HG02642 (cell line): Measurements from ENCODE around the gene CPAMD8.

Experiments used
- ATAC-seq: cut with Tn5 transposase; IDR thresholded peaks from one replicate; pipeline ENCODE4 v1.9.1; 2021; ENCODE audit warnings: mild to moderate bottlenecking; ENCODE audit not compliant: unreplicated experiment, poor library complexity

The CPAMD8 gene

DNA sequence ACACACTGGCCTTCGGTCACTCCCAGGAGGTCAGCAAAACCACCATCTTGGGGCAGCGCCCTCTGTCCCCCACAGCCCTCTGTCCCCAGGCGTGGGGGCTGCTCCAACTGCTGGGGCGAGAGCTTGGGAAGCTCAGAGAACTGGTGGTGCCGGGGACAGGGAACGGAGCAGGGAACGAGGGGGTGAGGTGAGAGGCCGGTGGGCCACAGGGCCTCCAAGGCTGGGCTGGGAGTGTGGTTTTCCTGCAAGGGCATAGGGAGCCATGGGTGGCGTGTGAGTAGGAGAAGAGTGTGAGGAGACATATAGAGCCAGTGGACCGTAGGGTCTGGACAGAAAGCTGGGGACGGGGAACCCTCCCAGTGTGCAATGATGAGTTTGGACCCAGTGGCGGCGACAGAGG is 103.7 kb downstream of the CPAMD8 start:
- no peak for ATAC-seq

DNA sequence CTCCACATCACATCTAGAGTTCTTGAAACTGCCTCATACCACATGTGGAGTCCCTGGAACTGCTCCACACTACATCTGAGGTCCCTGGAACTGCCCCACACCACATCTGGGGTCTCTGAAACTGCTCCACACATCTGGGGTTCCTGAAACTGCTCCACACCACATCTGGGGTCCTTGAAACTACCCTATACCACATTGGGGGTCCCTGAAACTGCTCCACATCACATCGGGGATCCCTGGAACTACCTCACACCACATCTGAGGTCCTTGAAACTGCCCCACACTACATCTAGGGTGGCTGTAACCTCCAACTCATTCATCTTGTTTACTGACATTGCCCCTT is 104.0 kb downstream of the CPAMD8 start:
- no peak for ATAC-seq

DNA sequence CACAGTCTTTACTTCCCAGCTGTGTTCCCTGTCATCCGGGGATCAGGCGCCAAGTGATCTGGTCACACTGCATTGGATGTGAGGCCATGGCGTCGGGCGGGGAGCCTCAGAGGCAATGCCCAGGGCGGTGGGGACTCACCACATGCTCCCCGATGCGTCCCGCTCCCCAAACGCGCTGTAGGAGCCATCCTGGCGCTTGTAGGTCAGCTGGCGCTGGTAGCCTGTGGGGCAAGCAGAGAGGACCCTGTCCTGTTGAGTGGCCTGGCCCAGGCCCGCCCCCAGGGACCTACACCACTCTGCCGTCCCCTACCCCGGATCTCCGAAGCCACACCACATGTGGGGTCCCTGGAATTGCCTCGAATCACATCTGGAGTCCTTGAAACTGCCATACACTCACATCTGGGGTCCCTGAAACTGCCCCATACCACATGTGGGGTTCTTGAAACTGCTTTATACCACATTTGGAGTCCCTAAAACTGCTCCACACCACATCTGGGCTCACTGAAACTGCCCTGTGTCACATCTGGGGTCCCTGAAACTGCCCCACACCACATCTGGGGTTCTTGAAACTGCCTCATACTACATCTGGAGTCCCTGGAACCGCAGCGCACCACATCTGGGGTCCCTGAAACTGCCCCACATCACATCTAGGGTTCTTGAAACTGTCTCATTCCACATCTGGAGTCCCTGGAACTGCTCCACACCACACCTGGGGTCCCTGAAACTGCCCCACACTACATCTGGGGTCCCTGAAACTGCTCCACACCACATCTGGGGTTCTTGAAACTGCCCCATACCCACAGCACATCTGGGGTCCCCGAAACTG is 104.6 kb downstream of the CPAMD8 start:
- no peak for ATAC-seq

DNA sequence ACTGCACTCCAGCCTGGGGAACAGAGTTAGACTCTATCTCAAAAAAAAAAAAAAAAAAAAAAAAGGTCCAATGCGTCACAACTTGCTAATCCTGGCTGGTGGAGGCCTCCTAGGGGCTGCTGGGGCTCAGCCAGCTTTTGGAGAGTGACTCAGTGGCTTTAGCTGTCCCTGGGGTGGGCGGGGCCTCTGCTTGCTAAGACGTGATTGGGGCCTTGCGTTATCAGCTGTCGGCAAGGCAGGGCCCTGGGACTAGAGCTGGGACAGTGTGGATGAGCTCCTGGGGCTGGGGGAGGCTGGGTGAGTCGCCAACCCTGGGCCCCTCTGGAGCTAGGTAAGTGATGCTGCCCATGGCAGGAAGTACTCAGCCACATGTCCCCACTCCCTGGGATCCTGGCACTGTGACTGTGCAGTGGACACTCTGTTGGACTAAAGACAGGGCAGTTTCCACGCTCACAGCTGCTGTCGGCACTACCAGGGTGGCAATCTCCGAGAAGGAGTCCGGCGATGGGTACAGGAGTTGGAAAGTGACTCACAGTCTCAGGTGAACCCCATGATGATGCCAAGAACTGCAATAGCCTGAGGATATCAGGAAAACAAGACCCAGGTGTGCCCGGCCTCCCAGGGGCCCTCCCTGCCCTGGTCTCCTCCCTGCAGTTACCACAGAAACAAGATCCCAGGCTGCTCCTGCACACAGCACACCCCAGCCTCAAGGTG is 105.6 kb downstream of the CPAMD8 start:
- no peak for ATAC-seq

DNA sequence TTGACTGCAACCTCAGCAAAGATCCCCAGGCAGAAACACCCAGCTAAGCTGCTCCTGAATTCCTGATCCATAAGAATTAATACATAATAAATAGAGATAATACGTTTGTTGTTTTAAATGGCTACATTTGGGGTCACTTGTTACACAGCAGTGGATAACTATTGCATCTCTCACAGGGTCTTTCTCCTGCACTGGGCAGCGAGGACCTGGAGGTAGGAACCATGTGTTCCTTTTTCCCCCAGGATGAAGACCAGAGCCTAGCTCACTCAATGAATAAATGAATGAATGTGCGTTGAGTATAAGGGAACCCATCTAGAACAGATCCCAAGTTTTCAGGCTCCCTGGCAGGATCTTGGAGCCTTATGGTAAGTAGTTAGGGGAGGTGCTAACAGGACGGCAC is 107.1 kb downstream of the CPAMD8 start:
- ATAC-seq, result no peak

DNA sequence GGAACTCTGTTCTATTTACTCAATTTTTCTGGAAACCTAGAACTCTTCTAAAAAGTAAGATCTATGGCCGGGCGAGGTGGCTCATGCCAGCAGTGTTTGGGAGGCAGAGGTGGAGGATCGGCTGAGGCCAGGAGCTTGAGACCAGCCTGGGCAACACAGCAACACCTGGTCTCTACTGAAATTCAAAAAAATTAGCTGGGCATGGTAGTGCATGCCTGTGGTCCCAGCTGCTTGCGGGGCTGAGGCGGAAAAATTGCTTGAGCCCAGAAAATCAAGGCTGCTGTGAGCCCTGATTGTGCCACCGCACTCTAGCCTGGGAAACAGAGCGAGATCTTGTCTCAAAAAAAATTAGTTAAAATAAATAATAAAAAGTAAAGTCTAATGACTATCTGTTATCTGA is 109.2 kb downstream of the CPAMD8 start:
- ATAC-seq, result no peak

DNA sequence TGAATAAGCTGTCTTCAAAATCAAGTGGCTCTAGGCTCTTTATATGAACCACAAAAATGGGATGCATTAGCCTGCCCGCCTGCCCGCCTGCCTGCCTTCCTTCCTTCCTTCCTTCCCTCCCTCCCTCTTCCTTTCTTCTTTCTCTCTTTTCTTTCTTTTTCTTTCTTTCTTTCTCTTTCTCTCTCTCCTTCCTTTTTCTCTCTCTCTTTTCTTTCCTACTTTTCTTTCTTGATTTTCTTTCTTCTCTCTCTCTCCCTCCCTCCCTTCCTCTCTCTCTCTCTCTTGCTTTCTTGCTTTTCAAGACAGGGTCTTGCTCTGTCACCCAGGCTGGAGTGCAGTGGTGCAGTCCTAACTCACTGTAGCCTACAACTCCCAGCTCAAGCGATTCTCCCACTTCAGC is 110.9 kb downstream of the CPAMD8 start:
- no peak for ATAC-seq

DNA sequence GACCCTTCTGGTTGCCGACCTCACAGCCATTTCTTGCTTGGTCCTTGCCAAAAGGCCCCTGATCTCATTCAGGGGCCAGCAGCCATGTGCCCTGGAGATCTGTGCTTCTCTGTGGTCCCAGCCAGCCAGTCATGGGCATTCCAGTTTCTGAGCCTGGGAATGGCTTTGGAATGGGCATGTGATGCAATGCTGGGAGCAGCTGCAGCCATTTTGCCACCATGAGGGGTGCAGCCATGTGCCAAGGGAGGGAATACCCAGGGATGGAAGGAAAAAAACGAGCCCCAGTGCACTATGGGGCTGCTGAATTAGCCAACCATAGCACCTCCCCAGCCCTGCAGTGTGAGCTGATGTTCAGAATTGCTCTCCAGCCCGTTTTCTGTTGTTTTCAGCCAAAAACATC is 111.5 kb downstream of the CPAMD8 start:
- no peak for ATAC-seq

DNA sequence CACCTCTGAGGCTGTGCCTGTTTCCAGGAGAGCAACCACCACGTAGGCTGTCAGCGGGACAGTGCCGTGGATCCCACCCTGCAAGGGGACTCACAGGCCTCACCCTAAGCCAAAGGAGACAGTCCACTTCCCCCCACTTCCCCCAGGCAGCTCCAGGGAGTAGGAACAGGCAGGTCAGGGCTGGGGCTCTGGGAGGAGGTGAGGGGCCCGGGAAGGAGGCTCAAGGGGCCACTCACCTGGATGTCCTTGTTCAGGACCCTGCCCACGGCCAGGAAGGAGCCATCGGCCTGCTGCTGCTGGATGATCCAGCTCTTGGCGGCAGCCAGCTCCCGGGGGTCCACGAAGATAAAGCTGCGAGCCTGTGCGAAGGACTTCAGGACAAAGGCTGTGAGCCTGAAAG is 112.2 kb downstream of the CPAMD8 start:
- no peak for ATAC-seq

DNA sequence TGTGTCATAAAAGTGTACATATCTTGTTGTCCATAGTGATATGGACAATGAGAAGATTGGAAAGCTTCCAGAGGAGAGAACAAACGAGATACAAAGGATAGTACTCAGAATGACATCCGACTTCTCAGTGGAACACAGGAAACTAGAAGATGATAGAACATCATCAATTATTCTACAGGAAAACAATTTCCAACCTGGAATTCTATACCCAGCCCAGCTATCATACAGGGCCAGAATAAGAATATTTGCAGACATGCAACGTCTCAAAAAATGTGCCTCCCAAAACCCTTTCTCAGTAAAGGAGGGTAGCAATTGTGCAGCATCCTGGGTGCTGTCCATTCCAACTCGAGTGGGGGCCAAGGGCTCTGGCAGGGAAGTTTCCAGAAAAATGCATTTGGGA is 113.8 kb downstream of the CPAMD8 start:
- ATAC-seq, result no peak

DNA sequence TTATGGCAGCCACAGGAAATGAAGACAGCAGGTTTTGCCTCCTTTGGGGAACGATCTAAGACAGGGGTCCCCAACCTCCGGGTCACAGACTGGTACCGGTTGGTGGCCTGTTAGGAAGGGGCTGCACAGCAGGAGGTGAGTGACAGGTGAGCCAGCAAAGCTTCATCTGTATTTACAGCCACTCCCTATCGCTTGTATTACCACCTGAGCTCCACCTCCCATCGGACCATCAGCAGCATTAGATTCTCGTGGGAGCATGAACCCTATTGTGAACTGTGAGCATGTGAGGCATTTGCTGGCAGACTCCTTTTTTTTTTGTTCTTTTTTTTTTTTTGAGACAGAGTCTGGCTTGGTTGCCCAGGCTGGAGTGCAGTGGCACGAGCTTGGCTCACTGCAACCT is 115.6 kb downstream of the CPAMD8 start:
- ATAC-seq, result no peak

DNA sequence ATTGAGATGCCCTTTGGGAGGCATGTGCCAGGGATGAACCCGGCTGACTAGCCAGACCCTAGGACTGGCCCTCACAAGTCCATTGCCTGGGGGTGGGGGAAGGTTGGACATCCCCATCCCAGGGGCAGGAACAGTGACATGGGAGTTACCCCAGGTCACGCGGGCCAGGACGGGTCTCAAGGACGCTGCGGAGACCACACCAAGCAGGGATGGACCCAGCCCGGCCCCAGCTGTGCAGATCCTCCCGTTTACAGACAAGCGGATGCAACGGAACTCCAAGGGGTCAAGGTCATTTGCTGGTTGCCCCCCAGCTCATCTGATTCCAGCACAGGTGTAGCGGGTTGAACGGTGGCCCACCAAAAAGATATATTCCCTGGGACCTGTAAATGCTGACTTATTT is 117.9 kb downstream of the CPAMD8 start:
- no peak for ATAC-seq

DNA sequence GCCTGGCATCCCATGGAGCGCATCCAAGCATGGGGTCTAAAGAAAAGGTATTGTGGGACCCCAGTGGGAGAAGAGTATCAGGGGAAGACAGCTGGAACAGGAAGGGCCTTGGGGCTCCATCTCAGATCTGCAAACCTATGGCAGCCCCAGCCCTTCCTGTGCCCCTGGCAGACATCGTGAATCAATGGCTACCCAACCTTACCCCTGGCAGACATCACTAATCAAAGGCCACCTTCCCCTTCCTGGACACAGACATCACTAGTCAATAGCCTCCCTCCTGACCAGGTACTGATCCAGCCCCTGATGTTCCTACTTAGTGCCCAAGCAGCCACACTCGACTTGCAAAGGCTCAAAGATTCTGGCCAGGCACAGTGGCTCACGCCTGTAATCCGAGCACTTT is 122.0 kb downstream of the CPAMD8 start:
- ATAC-seq, result no peak

DNA sequence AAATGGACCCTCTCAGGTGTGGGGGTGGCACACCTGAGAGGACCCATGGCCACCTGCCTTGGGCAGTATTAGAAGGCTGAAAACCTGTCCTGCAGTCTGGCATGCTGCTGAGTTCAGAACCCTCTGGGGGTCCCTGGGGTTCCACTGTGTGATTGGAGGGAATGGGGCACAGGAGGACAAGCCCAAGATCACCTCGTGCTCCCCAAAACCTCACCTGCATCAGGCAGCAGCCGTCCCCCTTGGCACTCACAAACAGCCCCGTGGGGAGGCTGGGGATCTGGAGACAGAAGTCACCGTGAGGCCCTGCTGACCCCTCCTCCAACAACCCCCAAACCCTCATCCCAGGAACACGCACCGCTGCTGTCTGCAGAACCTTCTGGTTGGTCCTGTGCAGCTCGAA is 123.3 kb downstream of the CPAMD8 start:
- no peak for ATAC-seq

DNA sequence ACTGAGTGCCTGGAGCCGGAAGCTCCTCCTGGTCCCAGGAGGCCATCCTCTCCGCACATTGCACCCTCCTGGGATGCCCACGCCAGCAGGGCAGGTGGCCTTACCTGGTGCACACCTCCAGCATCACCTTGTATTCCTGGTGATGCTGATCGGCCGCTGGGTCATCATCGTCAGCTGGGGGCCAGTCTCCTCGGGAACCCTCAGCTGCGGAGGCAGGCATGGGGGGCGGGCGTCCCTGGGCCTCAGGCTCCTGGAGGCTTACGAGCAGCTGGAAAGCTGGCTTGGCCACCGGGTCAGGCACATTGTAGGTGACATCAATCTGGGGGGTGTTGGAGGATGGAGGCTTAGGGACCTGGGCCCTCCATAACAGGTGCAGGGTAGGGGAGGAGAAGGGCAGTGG is 124.1 kb downstream of the CPAMD8 start:
- no peak for ATAC-seq

DNA sequence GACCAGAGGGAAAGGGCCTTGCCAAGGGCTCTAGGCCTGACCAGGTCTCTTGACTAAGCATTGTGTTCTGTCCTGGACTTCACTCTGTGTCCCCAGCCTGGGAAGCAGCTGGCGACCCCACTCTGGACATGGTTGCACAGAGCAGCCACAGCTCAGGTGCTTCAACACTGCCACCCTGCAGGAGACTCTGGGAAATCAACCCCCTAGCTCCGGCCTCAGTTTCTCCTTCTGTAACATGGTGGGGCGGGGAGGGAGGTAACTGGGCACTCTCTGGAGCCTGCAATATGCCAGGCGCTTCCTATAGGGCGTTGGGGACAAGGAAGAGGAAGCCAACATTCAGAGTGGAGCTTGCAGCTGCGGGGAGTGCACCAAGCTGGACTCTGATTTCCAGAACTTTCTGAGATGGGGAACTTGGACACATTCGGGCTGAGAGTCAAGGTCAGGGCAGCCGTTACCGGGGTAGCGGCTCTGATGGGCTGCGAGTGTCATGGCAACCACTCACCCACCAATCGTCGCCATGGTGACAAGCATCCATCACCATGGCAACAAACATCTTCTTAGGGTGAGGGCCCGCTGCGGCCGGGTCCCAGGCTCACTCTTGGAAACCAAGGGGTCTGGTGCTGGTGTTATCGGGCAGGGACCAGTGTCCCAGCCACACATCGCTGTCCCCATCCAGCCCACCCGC is 125.0 kb downstream of the CPAMD8 start:
- ATAC-seq, result no peak

DNA sequence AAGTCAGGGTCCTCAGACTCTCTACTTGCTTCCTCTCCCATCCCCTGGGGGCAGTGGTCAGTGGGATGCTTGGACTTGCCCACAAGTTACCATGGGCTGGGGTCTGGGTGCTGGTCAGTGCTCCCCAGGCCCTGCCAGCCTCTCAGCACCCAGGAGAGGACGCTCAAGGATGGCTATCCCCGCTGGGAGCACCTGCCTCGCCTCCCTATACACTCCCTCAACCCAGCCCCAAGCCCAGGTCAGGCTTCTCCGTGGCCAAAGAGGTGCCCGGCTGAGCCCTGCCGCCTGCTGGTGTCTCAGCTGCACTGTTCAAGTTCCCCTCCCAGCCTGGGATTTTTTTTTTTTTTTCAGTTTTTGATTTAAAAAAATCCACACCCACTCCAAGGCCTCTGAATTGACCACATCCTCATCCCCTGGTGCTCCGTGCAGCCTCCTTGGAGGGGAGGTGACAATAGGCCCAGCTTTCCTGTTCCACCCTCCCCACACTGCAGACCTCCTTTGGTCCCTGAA is 127.0 kb downstream of the CPAMD8 start:
- ATAC-seq, result no peak

DNA sequence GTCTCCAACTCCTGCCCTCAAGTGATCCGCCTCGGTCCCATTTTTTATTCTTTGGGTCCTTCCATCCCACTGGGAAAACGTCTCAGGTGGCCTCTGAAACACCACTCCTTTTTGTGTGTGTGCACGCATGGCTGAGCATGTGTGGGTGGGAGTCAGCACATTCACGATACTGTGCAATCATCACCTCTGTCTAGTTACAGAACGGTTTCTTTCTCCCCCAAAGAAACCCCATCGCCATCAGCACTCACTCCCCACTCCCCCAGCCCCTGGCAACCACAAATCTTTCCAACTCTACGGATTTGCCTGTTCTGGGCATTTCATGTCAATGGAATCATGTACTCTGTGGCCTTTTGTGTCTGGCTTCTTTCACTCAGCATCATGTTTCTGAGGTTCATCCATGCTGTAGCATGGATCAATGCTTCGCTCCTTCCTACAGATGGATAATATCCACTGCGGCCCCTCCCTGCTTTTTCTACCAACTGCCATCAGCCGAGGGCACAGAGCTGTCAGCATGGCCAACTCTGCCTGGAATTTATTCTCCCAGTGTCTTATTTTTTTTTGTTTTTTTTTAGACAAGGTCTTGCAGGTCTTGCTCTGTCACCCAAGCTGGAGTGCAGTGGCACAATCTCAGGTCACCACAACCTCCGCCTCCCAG is 128.1 kb downstream of the CPAMD8 start:
- ATAC-seq, result no peak

DNA sequence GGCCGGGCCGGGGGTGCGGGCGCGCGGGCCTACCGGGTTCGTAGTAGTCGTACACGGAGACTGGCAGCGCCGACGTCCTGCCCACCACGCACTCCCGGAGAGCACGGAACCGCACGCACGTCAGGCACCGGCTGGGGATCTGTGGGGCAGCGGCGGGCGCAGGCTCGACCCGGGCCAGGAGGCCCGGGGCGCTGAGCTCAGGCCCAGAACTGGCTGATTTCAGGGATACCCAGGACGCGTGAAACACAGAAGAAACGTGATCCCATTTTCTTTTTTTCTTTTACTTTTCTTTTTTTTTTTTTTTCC is 128.8 kb downstream of the CPAMD8 start:
- ATAC-seq, result no peak

DNA sequence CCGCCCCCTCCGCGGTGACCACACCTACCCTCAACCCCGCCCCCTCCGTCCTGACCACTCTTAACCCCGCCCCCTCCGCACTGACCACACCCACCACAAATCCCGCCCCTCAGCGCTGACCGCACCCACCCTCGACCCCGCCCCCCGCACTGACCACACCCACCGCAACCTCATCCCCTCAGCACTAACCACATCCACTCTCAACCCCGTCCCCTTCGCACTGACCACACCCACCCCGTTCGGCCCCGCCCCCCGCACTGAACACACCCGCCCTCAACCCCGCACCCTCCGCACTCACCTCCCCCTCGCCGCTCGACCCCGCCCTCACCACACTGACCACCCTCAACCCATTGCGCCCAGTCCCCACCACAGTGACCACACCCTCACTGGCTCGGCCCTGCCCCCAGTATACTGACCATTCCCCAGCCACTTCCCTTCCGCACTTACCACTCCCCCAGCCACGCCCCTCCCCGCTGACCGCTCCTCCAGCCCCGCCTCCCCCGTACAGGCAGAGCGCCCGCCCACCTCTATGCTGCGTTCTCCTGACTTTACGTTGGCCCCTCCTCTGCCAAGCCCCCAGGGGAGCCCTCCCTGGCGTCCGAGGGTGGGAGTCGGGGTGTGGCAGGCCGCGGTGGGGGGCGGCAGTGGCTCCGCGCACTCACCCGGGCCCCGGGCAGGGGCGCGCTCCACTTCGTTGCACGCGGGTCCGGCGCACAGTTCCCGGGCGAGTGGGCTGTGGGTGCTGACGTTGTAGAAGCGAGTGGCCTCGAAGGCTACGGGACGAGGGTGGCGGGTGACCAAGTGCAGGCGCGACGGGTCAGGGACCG is 129.4 kb downstream of the CPAMD8 start:
- ATAC-seq, result peak; percentile 59
